NCI-H2029 treated with DMSO at 0.1 percent for 48 hours (cell line): ENCODE measurements around the gene DLGAP1.

Experiments
- DNase-seq: peaks from one replicate; lab custom pipeline; 2025; lab: John Stamatoyannopoulos, UW

Gene DLGAP1

DNA sequence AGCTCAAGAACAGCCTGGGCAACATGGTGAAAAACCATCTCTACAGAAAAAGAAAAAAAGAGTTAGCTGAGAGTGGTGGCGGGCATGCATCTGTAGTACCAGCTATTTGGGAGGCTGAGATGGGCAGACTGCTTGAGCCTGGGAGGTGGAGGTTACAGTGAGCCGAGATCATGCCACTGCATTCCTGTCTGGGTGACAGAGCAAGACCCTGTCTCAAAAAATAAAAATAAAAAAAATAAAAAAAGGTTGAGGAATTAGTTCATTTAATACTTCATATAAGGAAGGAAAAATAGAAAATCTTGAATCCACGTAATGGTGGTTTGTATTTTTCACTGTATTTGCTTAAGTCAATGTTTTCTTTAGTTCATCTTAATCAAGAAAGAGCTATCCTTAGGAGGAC is 763.4 kb downstream of the DLGAP1 start:
- no peak for DNase-seq

DNA sequence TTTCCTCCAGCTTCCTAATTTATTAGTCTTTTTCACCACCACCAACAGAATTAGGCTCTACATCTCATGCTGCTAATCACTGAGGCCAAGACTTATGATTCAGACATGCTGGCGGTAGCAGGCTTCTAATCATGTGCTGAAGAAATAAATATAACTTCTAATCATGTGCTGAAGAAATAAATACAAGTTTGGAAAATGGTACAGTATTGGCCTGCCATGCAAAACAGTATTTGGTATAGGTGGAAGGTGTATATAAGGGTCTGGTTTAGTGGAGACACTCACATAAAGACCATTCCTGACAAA is 764.4 kb downstream of the DLGAP1 start:
- DNase-seq = no peak

DNA sequence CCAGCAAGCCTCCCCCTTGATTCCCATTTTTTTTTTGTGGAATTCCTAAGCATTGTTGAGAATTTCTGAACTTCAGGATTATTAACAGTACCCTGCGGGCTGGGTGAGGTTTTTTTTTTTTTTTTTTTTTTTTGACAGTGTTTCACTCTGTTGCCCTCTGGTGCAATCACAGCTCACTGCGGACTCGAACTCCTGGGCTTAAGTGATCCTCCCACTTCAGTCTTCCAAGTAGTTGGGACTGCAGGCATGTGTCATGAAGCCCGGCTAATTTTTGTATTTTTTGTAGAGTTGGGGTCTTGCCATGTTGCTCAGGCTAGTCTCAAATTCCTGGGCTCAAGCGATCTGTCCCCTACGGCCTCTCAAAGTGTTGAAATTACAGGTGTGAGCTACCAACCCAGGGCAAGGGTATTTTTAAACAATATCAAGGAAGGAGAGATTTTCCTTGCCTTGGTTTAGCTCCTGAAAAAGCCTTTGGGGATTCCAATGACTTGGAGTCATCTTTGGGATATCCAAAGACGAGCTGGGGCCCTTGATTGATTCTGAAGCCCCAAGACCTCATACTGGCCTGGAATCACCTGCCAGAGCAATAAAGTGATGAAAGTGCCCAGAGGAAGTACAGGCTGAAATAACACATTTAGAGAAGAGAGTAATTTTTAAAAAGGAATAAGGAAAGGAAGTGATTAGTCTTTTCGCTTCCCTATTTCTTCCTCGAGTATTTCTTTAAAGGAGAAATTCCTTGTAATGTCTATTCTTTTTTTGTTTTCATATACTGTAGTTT is 764.9 kb downstream of the DLGAP1 start:
- no peak for DNase-seq

GRCh38 chr18:3689091-3689490 is 766.0 kb downstream of the DLGAP1 start:
- DNase-seq = no peak

DNA sequence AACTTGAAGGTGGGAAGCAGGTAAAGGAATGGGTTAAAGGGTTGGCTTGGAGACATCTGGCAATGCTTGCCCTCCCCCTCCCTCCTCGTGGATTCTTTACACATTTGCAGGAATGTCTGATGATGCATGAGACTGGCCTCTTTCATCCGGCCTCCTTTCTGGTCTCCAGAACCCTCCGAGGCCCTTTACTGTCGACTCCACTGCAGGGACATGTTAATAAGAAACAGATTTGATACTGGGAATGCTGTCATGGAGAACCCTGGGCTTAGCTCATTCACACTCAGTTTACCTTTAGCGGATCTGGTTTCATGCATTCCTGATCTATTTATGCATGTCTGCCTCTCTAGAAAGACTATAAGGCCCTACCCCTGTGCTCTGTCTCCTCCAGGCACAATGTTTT is 766.4 kb downstream of the DLGAP1 start:
- DNase-seq = no peak

DNA sequence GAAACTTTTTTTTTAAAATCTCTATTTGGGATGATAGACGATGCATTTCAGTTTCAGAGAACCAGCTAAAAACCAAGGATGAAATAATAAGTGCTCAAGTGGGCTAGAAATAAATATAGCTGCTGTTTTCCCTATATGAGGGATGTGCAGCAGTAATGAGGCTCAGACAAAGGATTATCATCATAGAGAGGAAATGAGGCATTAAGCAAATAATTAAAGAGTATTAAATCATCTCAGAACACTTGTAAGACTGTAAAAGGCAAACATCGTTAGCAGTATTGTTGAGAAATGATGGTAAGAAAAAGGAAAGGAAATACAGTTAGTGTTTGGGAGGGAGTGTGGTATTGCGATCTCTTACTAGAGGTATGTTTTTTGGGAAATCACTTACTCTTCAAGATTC is 771.6 kb downstream of the DLGAP1 start:
- DNase-seq = peak; percentile 10

DNA sequence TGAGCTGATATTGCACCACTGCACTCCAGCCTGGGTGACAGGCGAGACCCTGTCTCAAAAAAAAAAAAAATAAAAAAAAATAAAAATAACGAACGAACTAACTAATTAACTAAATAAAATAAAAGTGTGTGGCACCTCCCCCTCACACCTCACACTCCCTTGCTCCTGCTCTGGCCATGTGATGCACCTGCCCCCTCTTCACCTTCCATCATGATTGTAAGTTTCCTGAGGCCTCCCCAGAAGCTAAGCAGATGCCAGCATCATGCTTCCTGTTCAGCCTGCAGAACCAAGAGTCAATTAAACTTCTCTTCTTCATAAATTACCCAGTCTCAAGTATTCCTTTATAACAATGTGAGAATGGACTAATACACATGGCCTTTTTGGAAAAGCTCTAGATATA is 773.0 kb downstream of the DLGAP1 start:
- no peak for DNase-seq

DNA sequence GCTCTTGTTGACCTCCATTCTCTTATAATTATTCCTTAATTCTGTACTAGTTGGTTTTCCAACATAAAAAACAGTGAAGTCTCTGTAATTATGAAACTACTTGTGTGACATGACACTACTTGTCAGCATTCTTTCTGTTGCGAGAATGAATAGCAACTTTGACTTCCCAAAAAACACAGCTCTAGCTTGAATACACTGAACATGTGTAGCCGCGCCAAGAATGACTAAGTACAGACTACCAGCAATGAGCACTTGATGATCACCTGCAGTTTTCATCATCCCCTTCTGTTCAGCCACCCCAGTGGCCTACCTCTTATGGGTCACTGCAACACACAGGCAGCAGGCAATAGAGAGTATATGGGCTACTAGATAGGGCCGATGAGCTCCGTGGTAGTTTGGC is 775.9 kb downstream of the DLGAP1 start:
- DNase-seq = no peak

DNA sequence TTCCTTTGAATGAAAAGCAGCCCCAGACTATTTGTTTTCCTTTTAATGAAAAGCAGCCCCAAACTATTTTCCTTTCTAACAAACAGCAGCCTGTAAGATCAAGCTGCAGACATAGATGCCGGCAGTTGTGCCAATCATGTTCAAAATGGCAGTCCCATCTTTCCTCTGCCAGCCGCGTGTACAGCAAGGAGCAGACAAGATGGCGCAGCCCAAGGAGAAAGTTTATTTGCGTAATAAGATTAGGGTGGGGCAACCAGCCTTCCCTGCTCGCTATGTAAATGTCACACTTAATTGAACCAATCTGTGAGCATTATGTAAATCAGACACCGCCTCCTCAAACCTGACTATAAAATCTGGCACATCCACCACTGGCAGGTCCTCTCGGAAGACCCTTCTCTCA is 779.1 kb downstream of the DLGAP1 start:
- DNase-seq = no peak

DNA sequence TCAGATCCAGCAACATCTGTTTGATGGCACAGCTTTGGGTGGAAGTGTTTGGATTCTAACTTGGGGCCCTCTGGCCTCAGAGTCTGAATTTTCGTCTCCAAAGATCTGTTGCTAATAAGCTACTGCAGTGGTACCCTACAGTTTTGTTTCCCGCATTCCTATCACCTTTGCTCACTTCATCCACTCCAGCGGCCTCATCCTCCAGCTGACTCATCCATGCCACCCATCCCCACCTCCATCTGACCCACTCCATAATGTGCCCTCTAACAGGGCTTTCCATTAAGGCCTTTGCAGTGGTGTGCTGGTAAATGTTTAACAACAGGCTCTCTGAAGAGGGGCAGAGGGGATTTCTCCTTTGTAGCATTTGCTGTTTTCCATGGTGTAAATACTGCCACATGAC is 779.7 kb downstream of the DLGAP1 start:
- DNase-seq = no peak

DNA sequence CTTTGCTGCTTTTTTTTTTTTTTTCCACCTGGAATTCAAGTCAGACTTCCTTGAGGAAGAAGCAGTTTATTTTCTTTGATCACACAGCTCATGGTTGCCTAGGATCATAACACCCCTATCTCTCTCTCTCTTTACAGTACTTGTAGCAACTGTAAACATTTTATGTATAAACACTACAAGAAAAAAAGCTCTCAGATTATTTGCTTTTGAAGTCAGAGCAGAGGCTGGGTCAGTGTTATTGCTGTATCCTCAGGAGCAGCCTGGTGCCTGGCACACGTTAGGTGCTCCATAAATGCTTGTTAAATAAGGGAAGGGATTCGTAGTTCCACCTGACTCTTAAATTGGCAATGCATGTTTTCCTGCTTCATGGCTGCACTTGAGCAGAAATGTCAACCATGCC is 783.9 kb downstream of the DLGAP1 start:
- peak; percentile 82 for DNase-seq

DNA sequence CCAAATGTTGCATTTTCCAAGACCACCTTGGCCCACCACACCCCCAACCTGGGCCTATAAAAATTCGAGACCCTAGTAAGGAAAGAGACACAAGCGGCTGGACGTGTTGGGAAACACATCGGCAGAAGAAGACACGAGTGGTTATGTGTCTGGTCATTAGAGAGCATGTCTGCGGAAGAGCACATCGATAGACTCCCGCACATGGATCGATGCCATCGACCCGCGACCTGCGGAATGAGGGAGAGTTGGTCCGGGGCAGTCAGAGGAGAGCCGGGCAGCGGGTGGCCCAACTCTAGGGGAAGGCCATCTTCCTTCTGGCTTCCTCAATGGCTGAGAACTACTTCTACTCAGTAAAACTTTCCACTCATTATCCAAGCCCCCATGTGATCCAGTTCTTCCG is 785.7 kb downstream of the DLGAP1 start:
- DNase-seq = no peak

- DNase-seq = peak; percentile 81
Measured at GRCh38 chr18:3667255-3668137, 787.6 kb downstream of the DLGAP1 start.

DNA sequence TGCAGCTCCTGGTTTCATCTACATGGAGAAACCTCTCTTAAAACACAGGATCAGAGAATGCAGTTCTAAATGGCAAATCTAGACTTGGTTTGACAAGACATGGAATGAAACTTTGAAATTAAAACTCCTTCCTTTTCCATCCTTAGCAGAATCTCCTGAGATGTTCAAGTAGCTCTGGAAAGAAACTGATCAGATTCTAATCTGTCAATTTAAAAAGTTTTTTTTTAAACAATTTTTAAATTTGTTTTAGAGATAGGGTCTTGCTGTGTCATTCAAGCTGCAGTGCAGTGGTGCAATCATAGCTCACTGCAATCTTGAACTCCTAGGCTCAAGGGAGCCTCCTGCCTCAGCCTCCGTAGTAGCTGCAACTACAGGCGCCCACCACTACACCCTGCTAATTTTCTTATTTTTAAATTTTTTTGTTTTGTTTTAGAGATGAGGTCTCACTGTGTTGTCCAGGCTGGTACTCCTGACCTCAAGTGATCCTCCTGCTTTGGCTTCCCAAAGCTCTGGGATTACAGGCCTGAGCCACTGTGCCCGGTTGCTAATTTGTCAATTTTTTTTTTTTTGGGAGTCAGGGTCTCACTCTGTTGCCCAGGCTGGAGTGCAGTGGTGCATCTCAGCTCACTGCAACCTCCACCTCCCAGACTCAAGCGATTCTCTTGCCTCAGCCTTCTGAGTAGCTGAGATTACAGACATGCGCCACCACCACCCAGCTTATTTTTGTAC is 788.4 kb downstream of the DLGAP1 start:
- no peak for DNase-seq

DNA sequence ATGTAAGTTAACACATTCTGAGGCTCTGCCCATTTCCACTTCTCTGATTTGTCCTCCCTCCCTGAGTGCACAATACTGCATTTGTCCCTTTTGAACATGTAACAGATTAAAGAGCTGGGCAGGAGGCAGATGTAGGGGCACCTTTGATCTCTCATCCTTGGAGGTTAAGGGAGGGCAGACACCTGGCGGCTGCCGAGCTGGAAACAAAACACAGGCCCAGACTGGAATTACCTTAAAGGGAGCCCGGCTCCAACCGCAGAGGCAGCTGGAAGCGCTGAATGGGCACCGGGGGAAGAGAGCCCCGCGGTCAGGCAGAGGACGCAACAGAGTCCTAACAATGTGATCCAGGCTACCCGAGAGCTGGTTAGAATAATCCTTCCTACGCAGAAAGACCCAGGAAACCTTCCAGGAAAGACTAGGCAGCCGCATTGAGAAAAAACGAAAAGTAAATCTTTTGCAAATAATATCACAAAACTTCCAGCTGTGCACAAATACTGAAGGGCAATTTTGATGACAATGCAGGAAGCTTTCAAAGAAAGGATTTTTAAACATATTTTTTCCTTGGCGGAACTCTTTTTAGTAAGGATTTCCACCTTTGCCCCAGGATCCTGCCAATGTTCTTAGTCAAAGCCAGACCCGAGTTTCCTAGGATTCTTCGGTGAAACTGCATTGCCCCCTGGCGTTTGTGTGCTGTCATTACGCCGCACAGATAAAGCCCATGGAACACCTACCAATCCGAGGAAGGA is 789.2 kb downstream of the DLGAP1 start:
- DNase-seq = peak; percentile 87

- no peak for DNase-seq
Measured at GRCh38 chr18:3665204-3665603, 789.9 kb downstream of the DLGAP1 start.

- DNase-seq = no peak
Measured at GRCh38 chr18:3664563-3665178, 790.4 kb downstream of the DLGAP1 start.

DNA sequence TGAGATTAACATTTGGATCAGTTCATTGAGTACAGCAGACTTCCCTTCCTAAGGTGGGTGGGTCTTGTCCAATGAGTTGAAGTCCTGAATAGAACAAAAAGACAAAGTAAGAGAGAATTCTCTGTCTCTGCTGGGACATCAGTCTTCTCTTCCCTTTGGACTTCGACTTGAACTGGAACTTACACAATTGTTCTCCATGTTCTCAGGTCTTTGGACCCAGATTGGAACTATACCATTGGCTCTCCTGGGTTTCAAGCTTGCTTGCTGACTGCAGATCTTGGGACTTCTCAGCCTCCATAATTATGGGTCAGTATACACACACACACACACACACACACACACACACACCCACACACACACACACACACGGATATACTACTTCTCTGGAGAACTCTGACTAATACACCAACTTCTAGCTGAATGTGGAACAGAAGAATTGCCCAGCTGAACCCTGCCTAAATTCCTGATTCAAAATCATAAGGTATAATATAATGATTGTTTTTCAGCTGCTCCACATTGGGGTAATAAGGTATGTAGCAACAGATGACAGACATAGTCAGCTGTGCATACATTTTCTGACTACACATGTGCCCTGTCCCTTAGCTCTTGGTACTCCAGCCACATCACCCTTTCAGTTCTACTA is 791.1 kb downstream of the DLGAP1 start:
- no peak for DNase-seq

DNA sequence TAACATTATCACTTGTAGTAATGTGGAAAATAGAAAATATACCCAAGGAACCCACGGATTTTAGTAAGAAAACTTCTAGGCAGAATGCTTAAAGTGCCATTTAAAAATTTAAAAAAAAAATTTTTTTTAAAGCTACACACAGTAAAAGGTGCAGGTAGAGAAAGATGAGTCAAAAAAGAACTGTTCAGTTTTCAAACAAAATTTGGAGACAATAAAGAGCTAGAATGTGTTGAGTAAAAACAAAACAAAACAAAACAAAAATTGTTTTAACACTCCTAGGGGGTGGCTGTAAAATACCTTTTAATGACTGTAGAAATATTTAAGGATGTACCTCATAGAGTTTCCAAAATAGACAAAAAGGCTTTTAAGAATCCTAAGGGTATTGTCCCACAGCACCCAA is 793.1 kb downstream of the DLGAP1 start:
- no peak for DNase-seq

DNA sequence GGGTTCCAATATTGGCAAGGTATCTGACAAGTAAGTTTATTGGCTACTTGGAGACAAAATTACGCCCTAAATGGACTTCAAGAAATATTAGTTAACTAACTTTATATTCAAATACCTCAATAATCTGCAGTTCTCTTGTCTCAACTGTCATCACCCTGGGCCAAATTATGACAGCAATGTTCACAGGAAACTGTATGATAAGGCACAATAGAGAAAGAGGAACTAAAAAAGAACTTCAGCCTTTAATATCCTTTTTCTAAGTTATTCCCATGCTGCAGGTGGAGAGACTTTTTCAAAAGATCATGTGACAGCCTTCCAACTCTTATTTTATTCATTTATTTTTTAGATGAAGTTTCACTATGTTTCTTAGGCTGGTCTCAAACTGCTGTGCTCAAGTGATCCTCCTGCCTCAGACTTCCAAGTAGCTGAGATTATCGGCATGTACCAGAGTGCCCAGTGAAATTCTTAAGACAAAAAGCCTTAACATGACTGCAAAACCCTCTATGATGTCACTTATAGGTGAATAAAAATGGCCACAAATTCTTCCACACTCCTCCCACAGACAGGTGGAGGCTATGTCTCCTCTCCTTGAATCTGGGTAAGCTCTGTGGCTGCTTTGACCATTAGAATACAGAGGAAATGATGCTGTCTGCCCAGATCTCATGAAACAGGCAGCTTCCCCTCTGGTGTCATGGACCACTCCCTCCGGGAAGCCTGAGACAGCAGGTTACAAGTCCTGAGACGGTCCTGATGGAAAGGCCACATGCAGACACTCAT is 794.2 kb downstream of the DLGAP1 start:
- no peak for DNase-seq
